IMR-90 (cell line): ENCODE data around the gene C10orf71. TPM values are rescaled to one million over a fixed set of nuclear protein-coding genes. Genes with fewer than 3 reads are reported as not detected.

Experiments used
- ATAC-seq: fragments of 200-7000 bp; cut with Tn5 transposase; 2 replicates; pipeline ENCODE4 v1.9.1; 2020; ENCODE audit warnings: low read depth, mild to moderate bottlenecking, moderate library complexity
- BruUV-seq: library from RNA; stranded (reverse); fragments of 400-500 nt; replicated peaks from 2 replicates; lab custom pipeline; 2021; lab: Mats Ljungman, UMichigan
- CTCF ChIA-PET: fragments of 300-600 bp; formaldehyde crosslinking; extraction: SDS; loops from one replicate; lab custom pipeline; 2021; ENCODE audit warnings: antibody characterized with exemption; lab: Yijun Ruan, JAX
- POLR2A ChIA-PET: fragments of 300-600 bp; sonication (Branson Sonifier 250); formaldehyde crosslinking; loops from one replicate; lab custom pipeline; 2022; ENCODE audit warnings: antibody characterized with exemption; ENCODE audit not compliant: unreplicated experiment; lab: Charles Lee
- DNase-seq: peaks from one replicate; pipeline ENCODE4 v3.0.0; 2013
- H2AFZ ChIP-seq: replicated peaks from 2 replicates; pipeline ENCODE3; 2013; ENCODE audit warnings: low read length, mild to moderate bottlenecking; ENCODE audit not compliant: poor library complexity
- H2AK5ac ChIP-seq: 2 replicates; pipeline ENCODE4 v1.6.1; 2013; ENCODE audit warnings: low read depth, low read length, inconsistent platforms
- H2AK9ac ChIP-seq: replicated peaks from 2 replicates; pipeline ENCODE3; 2013; ENCODE audit warnings: mild to moderate bottlenecking, low read depth, low read length, moderate library complexity; ENCODE audit not compliant: poor library complexity
- H2BK120ac ChIP-seq: 2 replicates; pipeline ENCODE4 v1.6.1; 2013; ENCODE audit warnings: low read depth, low read length, inconsistent platforms
- H2BK15ac ChIP-seq: 3 replicates; pipeline ENCODE4 v1.6.1; 2013; ENCODE audit warnings: low read depth, low read length, inconsistent platforms
- H2BK20ac ChIP-seq: 2 replicates; pipeline ENCODE4 v1.6.1; 2013; ENCODE audit warnings: low read depth, mild to moderate bottlenecking, inconsistent platforms, low read length, moderate library complexity
- H2BK5ac ChIP-seq: 2 replicates; pipeline ENCODE4 v1.6.1; 2013; ENCODE audit warnings: mild to moderate bottlenecking, low read depth, low read length, inconsistent platforms; ENCODE audit not compliant: poor library complexity, severe bottlenecking
- H3K14ac ChIP-seq: replicated peaks from 2 replicates; pipeline ENCODE4 v1.6.1; 2013; ENCODE audit warnings: low read depth, low read length, inconsistent platforms
- H3K18ac ChIP-seq: 2 replicates; pipeline ENCODE4 v1.6.1; 2013; ENCODE audit warnings: low read depth, low read length, control low read depth
- H3K23ac ChIP-seq: 2 replicates; pipeline ENCODE4 v1.6.1; 2013; ENCODE audit warnings: low read depth, low read length, inconsistent platforms
- H3K27ac ChIP-seq: 2 replicates; pipeline ENCODE4 v1.5.1; 2013; ENCODE audit warnings: mild to moderate bottlenecking, control low read depth, low read length; ENCODE audit not compliant: insufficient read depth
- H3K27me3 ChIP-seq: 2 replicates; pipeline ENCODE4 v1.6.1; 2013; ENCODE audit warnings: low read length; ENCODE audit not compliant: control insufficient read depth, insufficient read depth
- H3K36me3 ChIP-seq: 2 replicates; pipeline ENCODE4 v1.6.1; 2013; ENCODE audit warnings: low read length, mixed read lengths; ENCODE audit not compliant: control insufficient read depth, insufficient read depth
- H3K4ac ChIP-seq: 2 replicates; pipeline ENCODE4 v1.6.1; 2013; ENCODE audit warnings: low read depth, low read length, inconsistent platforms
- H3K4me1 ChIP-seq: 2 replicates; pipeline ENCODE4 v1.6.1; 2013; ENCODE audit warnings: low read length, mixed read lengths; ENCODE audit not compliant: control insufficient read depth, insufficient read depth
- H3K4me2 ChIP-seq: 2 replicates; pipeline ENCODE4 v1.6.1; 2013; ENCODE audit warnings: low read depth, mild to moderate bottlenecking, control low read depth, low read length, moderate library complexity
- H3K4me3 ChIP-seq: 2 replicates; pipeline ENCODE4 v1.5.1; 2013; ENCODE audit warnings: low read depth, mild to moderate bottlenecking, control low read depth, low read length, moderate library complexity; ENCODE audit not compliant: insufficient read depth
- H3K56ac ChIP-seq: 2 replicates; pipeline ENCODE4 v1.6.1; 2013; ENCODE audit warnings: low read length, inconsistent platforms; ENCODE audit not compliant: insufficient read depth; ENCODE audit errors: extremely low read depth
- H3K79me1 ChIP-seq, 2 experiments: 2 replicates each; pipeline ENCODE4 v1.6.1; 2013; ENCODE audit warnings: low read length in 2 of 2, inconsistent platforms in 1 of 2, low read depth in 1 of 2
- H3K9ac ChIP-seq: 2 replicates; pipeline ENCODE4 v1.6.1; 2013; ENCODE audit warnings: low read depth, low read length, control low read depth
- H3K9me1 ChIP-seq: 2 replicates; pipeline ENCODE4 v1.6.1; 2013; ENCODE audit warnings: low read length, inconsistent platforms; ENCODE audit not compliant: insufficient read depth
- H3K9me3 ChIP-seq: 2 replicates; pipeline ENCODE4 v1.6.1; 2013; ENCODE audit warnings: low read length; ENCODE audit not compliant: control insufficient read depth, insufficient read depth
- H4K20me1 ChIP-seq: 2 replicates; pipeline ENCODE4 v1.6.1; 2013; ENCODE audit warnings: low read length, inconsistent platforms; ENCODE audit not compliant: insufficient read depth
- H4K5ac ChIP-seq: 2 replicates; pipeline ENCODE4 v1.6.1; 2013; ENCODE audit warnings: mild to moderate bottlenecking, low read depth, low read length, control low read depth
- H4K8ac ChIP-seq, 2 experiments: 2 replicates each; pipeline ENCODE4 v1.6.1; 2013; ENCODE audit warnings: low read depth in 2 of 2, low read length in 2 of 2, control low read depth in 1 of 2, inconsistent platforms in 1 of 2
- H4K91ac ChIP-seq: 2 replicates; pipeline ENCODE4 v1.6.1; 2013; ENCODE audit warnings: low read depth, low read length, inconsistent platforms; ENCODE audit not compliant: insufficient read depth
- BHLHE40 ChIP-seq: fragments of 150-350 bp; IDR thresholded peaks from 2 replicates; pipeline ENCODE4 v1.6.1; 2016; ENCODE audit warnings: mild to moderate bottlenecking, low read depth, low read length
- CEBPB ChIP-seq: IDR thresholded peaks from 2 replicates; pipeline ENCODE4 v1.6.1; 2012; ENCODE audit warnings: low read depth, low read length, improper control_type of control experiment
- CHD1 ChIP-seq: IDR thresholded peaks from 2 replicates; pipeline ENCODE4 v1.6.1; 2012; ENCODE audit warnings: low read depth, low read length, improper control_type of control experiment
- FOS ChIP-seq: fragments of 150-350 bp; IDR thresholded peaks from 2 replicates; pipeline ENCODE4 v1.6.1; 2016; ENCODE audit warnings: low read depth, low read length
- MAFK ChIP-seq: IDR thresholded peaks from 2 replicates; pipeline ENCODE4 v1.6.1; 2012; ENCODE audit warnings: low read depth, low read length, improper control_type of control experiment
- MAZ ChIP-seq: IDR thresholded peaks from 2 replicates; pipeline ENCODE4 v1.6.1; 2012; ENCODE audit warnings: low read depth, mild to moderate bottlenecking, low read length, improper control_type of control experiment, moderate library complexity, borderline replicate concordance
- MXI1 ChIP-seq: IDR thresholded peaks from 2 replicates; pipeline ENCODE4 v1.6.1; 2012; ENCODE audit warnings: low read depth, mild to moderate bottlenecking, low read length, moderate library complexity, borderline replicate concordance
- NFE2L2 ChIP-seq: fragments of 150-350 bp; IDR thresholded peaks from 2 replicates; pipeline ENCODE4 v1.6.1; 2016; ENCODE audit warnings: low read depth, mild to moderate bottlenecking, low read length
- POLR2A ChIP-seq: IDR thresholded peaks from 2 replicates; pipeline ENCODE4 v1.6.1; 2012; ENCODE audit warnings: mild to moderate bottlenecking, low read depth, low read length
- RAD21 ChIP-seq: IDR thresholded peaks from 2 replicates; pipeline ENCODE4 v1.6.1; 2012; ENCODE audit warnings: low read length, improper control_type of control experiment
- RCOR1 ChIP-seq: IDR thresholded peaks from 2 replicates; pipeline ENCODE4 v1.6.1; 2012; ENCODE audit warnings: mild to moderate bottlenecking, low read length, improper control_type of control experiment; ENCODE audit not compliant: insufficient replicate concordance
- RFX5 ChIP-seq: IDR thresholded peaks from 2 replicates; pipeline ENCODE4 v1.8.0; 2012; ENCODE audit warnings: low read depth, mild to moderate bottlenecking, low read length, moderate library complexity
- SMC3 ChIP-seq: fragments of 150-350 bp; IDR thresholded peaks from 2 replicates; pipeline ENCODE4 v1.6.1; 2016; ENCODE audit warnings: low read depth, mild to moderate bottlenecking, antibody characterized with exemption, low read length, moderate library complexity
- USF2 ChIP-seq: fragments of 150-350 bp; IDR thresholded peaks from 2 replicates; pipeline ENCODE4 v1.6.1; 2017; ENCODE audit warnings: mild to moderate bottlenecking, antibody characterized with exemption, low read length, low read depth
- WGBS, 2 experiments: methylation state at CpG; one replicate each; pipeline versions ENCODE4 v1.1.5 to v1.1.7; 2013; ENCODE audit warnings: missing lambda C conversion rate in 2 of 2; ENCODE audit not compliant: insufficient read length in 1 of 2; ENCODE audit errors: extremely low coverage in 2 of 2; 5-methylcytosine and 5-hydroxymethylcytosine counted together
- dilution Hi-C: fragments of 300-500 bp; cut with HindIII; formaldehyde crosslinking; loops from one replicate; pipeline ENCODE4 v1.14.3; 2018; ENCODE audit warnings: low sequenced_read_pairs; ENCODE audit not compliant: unreplicated experiment
- in situ Hi-C: fragments of 300-500 bp; cut with MboI; formaldehyde crosslinking; loops from 3 replicates; pipeline ENCODE4 v1.14.3; 2019; ENCODE audit warnings: low sequenced_read_pairs, inconsistent platforms, mixed read lengths
- intact Hi-C: fragments of 100-400 bp; cut with micrococcal nuclease; formaldehyde crosslinking; loops from 2 replicates; pipeline ENCODE4 v1.10.0; 2022
- polyA plus RNA-seq, 3 experiments: library from polyadenylated mRNA; depleted of rRNA; stranded (reverse); fragments of >200 nt; gene quantifications; 2 replicates each; pipeline ENCODE4 v1.2.3, GENCODE V29; 2012; ENCODE audit warnings: low replicate concordance in 1 of 3
- total RNA-seq: library from RNA; depleted of rRNA; stranded (reverse); fragments of >200 nt; gene quantifications from 2 replicates; pipeline ENCODE4 v1.2.3, GENCODE V29; 2012
- TF ChIP-seq, protein P1 (sequence below): fragments of 150-350 bp; IDR thresholded peaks from 2 replicates; pipeline ENCODE4 v1.6.1; 2016; ENCODE audit warnings: low read depth, mild to moderate bottlenecking, low read length, moderate library complexity, borderline replicate concordance
- TF ChIP-seq, protein P2 (sequence below): conservative IDR thresholded peaks from 2 replicates; pipeline ENCODE4 v1.5.1; 2012; ENCODE audit warnings: mild to moderate bottlenecking, low read depth, low read length, improper control_type of control experiment

Gene C10orf71
- total and polyA plus RNA-seq, 2 of the 4 experiments (the other 2 are of a cell fraction): not detected

DNA sequence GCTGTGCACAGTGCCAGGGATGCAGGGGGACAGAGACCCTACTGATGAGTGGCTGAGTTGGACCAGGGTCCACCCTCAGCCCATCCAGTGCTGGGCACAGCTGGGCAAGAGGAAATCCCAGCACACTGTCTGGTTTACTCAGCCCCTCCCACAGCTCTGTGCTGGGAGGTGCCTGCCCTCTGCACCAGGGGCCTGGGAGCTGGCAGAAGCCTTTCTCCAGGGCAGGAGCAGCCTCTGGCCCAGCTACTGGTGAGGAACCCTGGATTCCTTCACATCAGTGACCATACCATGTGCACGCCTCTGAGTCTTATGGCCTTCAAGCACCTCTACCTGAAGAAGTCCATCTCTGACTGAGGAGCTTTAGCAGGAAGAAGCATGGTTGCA lies 25.9 kb upstream of the C10orf71 start:
- dilution Hi-C loops (no loop called here), intact Hi-C loops (no loop called here), in situ Hi-C loops (no loop called here)
- no peak overlapping the region for H2BK120ac ChIP-seq
- peaks cover 20% of the 10 kb centered on the region for H3K27me3 ChIP-seq
- H3K27ac ChIP-seq: no peak overlapping the region
- H3K79me1 ChIP-seq: no peaks in the 10 kb centered on the region
- H2AFZ ChIP-seq: no peak overlapping the region
- no peak overlapping the region for H2AK9ac ChIP-seq
- H4K8ac ChIP-seq: no peak overlapping the region
- no peaks in the 10 kb centered on the region for H3K9me3 ChIP-seq
- no peak overlapping the region for H3K14ac ChIP-seq
- no peaks in the 10 kb centered on the region for H3K4me1 ChIP-seq
- DNase-seq (no peak), ATAC-seq (no peak)
- ChIA-PET POLR2A (no interaction called here), CTCF (interaction anchor here (0.8 kb wide), 1 partner anchor 18 kb away, joined by 4 read pairs; no protein-coding TSS in a partner anchor)
- no peaks in the 10 kb centered on the region for H3K9me1 ChIP-seq
- H2AK5ac ChIP-seq: no peak overlapping the region
- H3K9ac ChIP-seq: no peak overlapping the region
- no peak overlapping the region for H2BK15ac ChIP-seq
- H4K91ac ChIP-seq: no peak overlapping the region
- H2BK20ac ChIP-seq: no peak overlapping the region
- no peak for TF ChIP-seq FOS
- no peak for TF ChIP-seq CEBPB
- TF ChIP-seq MAZ: no peak
- no peak for TF ChIP-seq RCOR1
- TF ChIP-seq, protein P1, sequence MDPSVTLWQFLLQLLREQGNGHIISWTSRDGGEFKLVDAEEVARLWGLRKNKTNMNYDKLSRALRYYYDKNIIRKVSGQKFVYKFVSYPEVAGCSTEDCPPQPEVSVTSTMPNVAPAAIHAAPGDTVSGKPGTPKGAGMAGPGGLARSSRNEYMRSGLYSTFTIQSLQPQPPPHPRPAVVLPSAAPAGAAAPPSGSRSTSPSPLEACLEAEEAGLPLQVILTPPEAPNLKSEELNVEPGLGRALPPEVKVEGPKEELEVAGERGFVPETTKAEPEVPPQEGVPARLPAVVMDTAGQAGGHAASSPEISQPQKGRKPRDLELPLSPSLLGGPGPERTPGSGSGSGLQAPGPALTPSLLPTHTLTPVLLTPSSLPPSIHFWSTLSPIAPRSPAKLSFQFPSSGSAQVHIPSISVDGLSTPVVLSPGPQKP: no peak
- TF ChIP-seq, protein P2, sequence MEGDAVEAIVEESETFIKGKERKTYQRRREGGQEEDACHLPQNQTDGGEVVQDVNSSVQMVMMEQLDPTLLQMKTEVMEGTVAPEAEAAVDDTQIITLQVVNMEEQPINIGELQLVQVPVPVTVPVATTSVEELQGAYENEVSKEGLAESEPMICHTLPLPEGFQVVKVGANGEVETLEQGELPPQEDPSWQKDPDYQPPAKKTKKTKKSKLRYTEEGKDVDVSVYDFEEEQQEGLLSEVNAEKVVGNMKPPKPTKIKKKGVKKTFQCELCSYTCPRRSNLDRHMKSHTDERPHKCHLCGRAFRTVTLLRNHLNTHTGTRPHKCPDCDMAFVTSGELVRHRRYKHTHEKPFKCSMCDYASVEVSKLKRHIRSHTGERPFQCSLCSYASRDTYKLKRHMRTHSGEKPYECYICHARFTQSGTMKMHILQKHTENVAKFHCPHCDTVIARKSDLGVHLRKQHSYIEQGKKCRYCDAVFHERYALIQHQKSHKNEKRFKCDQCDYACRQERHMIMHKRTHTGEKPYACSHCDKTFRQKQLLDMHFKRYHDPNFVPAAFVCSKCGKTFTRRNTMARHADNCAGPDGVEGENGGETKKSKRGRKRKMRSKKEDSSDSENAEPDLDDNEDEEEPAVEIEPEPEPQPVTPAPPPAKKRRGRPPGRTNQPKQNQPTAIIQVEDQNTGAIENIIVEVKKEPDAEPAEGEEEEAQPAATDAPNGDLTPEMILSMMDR: no peak
- no peak for TF ChIP-seq NFE2L2
- no peak for TF ChIP-seq RAD21
- TF ChIP-seq BHLHE40: no peak
- TF ChIP-seq MXI1: no peak
- TF ChIP-seq RFX5: no peak
- TF ChIP-seq CHD1: no peak
- no peak for TF ChIP-seq POLR2A
- TF ChIP-seq USF2: no peak
- TF ChIP-seq MAFK: no peak
- TF ChIP-seq SMC3: no peak
- H4K20me1 ChIP-seq: no peaks in the 10 kb centered on the region
- H4K5ac ChIP-seq: no peak overlapping the region
- H3K4me2 ChIP-seq: no peak overlapping the region
- no peak overlapping the region for H3K4me3 ChIP-seq
- H2BK5ac ChIP-seq: no peak overlapping the region
- no peak overlapping the region for H3K23ac ChIP-seq
- no peak overlapping the region for H3K18ac ChIP-seq
- H3K56ac ChIP-seq: no peak overlapping the region
- no peaks in the 10 kb centered on the region for H3K36me3 ChIP-seq
- no CpG with 5 or more reads among the region's 1 CpG for WGBS, 2 experiments
- H3K4ac ChIP-seq: no peak overlapping the region
- BruUV-seq: no TSS peak
